GM19238 (cell line): ENCODE data around the gene DLG2.
"Not testable (repeated sequence)": the region's sequence is repeated elsewhere in the genome, so short reads cannot be mapped to it uniquely, and the experiment has no call there.

Experiments used
- DNase-seq: peaks from one replicate; pipeline ENCODE4 v3.0.0; 2011; ENCODE audit warnings: low spot score; ENCODE audit not compliant: insufficient read length

Gene DLG2

DNA sequence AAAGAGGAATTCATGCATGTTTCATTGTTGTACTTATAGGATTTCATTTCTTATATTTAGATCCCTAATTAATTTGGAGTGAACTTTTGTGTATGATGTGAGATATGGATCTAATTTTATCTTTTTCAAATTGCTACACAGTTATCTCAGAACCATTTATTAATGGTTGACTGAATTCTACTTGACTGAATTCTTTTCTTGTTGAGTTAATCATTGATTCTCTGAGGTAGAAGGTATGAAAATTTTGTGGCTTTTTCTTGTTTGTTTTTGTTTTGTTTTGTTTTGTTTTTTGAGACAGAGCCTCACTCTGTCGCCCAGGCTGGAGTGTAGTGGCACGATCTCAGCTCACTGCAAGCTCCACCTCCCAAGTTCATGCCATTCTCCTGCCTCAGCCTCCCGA lies 286.3 kb downstream of the DLG2 start:
- not testable (repeated sequence) for DNase-seq

DNA sequence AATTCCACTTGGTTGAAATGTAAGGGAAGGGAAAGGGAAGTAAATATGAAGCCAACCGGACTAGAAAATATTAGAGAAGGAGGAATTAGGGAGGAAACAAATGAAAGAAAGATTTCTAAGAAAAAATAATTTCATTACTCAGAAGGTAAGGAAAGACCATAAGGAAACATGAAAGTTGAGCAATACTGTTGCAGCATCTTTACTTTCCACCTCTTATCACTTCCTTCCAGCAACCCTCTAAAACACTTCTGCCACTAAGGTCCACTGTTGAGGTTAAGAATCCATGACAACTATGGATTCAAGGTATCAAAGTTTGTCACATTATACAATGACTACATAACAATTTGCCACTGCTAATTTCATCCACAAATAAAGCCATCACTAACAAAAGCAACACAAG lies 308.6 kb downstream of the DLG2 start:
- DNase-seq = no peak

DNA sequence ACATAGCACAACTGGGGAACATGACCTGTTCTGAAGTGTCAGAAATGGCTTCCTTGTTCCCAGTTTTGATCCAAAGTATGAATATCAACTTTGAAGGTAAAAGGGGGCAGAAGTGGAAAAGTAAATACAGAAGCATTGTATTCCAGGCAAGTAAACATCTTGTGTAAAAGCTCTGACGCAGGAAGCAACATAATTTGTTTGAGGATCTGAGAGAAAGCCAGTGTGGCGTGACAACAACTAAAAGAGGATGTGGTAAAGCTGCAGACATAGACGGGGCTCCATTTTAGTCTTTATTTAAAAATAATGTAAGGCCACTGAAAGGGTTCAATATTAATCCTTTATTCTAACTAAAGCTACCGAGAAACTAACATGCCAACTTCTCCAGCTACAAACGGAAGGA lies 310.2 kb downstream of the DLG2 start:
- DNase-seq = peak; percentile 4

DNA sequence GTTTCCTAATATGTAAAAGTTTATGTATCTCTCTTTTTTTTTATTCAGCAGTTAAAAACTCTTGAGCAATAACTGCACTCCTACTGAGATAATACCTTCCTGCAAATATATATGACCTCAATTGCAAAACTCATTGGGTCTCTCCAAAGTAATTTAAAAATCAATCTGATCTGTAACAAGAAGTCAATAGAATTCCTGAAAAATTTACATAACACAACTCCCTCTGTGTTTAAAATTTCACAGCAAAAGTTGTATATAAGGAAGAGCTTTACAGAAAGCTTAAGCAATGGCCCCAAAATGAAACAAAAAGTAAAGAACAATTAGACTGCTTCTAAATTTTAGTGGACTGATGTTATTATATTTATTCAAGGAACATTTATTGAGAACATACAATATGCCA lies 313.4 kb downstream of the DLG2 start:
- DNase-seq = no peak

DNA sequence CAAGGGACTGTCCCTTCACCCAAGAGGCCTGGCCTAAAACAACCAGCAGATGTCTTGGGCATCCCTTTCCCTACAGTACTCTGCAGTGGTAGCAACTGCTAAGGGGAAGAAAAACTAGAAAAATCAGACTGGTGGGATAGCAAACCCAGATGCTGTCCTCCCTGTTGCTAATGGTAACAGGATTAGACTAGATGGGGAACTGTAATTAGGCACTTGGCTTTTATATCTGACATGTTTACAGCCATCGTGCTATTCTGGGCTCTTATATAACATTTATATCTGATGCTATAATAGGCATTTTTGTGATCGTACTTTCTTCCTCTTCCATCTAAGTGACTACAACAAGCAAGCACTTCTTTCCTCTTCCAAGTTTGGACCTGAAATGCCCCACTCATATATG lies 316.7 kb downstream of the DLG2 start:
- no peak for DNase-seq

DNA sequence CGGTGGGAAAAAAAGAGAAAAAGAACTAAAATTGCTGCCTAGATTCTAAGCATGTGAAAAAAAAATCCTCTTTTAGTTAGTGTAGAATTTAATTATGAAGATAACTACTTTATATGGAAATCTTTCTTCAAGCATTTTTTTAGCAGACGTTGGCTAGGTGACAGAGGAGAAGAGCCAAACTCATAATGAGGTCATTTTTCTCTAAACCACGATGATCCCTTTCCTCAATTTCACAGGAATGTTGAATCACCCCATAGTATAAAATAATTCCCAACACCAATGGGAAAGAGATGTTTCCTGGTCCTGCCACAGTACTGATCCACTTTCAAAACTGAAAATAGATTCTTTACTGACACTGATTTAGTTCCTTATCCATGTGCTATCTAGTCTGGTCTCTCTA lies 319.8 kb downstream of the DLG2 start:
- DNase-seq = no peak

DNA sequence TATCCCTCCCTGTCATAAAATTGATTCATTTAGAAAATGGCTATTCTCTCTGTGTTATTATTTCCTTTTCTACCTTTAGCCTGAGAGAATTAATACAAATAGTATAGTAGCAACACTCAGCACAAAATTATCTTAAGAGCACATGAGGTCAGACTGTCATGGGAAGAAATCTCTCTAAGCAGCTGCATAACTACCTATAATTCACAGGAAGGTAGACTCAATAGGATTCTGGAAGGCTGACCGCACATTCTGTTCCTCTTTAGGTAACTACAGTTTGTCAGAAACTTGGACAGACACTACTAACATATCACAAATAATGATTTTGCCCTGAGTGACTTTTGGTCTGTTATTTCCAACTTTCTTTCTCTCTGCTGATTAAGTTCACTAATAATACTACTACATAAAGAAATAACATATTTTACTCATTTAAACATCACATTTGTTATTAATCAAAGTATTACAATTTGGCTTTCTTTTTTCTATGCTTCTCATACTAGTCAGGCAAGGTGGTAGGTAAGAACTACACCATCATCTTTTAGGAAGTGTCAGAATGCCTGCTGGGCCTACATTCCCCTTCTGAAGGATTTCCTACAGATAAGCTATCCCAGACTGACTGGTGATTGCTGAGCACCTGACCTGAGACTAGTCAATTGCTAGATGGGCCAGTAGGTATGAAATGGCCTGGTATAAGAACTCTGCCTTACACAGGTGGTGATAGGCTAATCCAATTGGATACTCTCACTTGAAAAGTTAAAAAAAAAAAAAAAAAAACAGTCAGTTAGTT lies 325.1 kb downstream of the DLG2 start:
- no peak for DNase-seq

DNA sequence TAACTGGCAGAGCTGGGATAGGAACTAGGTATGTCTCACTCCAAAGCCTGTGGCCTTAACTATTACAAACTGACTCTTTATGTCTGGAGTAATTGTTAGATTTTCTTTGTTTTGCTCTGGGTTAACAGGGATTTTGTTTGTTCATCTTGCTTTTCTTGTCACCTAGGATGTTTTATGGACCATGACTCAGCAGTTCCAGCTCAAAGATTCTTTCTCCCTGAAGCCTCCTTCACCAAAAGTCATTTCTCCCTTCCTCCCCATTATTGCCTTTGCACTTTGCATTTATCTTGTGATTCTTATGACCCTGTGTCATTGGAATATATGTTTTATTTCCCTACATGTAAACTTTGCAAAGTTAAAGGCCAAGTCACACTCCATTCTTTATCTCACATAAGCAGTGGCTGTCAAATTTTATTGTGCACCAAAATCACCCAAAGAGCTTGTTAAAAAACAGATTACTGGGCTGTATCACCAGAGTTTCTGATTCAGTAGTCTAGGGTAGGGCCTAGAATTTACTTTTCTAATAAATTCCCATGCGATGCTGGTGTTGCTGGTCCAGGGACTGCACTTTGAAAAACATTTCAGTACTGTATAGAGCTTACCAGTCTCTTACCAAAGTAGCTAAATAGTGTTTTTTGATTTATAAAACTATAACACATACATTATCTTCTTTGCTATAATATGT lies 327.7 kb downstream of the DLG2 start:
- no peak for DNase-seq

DNA sequence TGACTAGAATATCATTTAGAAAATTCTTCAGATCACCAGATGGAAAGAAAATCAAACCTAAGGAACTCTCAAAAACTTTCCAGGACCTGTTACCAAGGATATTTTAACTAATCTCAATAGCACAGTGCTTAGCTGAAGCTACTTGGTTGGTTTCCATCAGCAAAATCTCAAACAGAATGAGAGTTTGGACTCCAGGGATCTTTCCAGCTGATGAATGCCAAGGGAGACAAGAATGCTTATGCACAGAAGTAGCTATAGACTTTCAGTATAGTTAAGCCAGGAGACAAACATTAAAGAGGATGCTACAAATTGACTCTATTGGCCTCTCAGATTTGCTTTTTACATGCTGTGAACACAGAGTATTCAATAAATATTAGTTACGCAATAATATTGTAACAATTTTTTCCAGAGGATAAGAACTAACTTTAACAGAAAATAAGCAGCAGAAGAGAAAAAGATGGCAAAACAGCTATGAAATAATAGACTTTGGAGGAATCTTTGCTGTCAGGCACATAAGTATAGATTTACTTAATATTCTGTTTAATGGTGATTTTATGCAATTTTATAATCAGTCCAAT lies 331.4 kb downstream of the DLG2 start:
- no peak for DNase-seq

DNA sequence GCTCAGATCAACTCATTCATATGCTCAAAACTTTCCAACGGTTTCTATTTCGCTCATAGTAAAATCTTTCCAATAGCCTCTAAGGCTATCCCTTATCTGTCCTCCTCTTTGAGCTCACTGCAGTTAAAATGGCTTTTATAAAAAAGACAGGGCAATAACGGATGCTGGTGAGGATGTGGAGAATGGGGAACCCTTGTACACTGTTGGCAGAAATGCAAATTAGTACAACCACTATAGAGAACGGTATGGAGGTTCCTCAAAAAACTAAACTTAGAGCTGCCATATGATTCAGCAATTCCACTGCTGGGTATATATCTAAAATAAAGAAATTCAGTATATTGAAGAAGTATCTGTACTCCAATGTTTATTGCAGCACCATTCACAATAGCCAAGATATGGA lies 345.6 kb downstream of the DLG2 start:
- DNase-seq = no peak

DNA sequence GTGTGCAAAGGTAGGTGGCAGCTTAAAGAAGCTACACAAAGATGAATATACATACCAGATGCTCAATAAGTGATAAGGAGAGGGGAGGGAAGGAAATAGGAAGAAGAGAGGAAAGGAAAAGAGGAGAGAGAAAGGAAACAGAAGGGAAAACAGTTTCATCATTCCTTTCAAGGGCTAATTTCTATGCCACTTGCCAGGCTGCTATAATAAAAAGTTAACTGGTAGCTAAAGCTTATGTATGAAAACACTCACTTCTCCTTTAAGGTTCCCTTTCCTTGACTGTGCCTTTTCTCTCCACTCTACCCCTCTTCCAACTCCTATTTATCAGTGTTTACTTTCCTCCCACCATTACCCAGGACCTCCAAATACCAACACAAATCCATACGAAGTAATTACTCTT lies 347.9 kb downstream of the DLG2 start:
- no peak for DNase-seq

DNA sequence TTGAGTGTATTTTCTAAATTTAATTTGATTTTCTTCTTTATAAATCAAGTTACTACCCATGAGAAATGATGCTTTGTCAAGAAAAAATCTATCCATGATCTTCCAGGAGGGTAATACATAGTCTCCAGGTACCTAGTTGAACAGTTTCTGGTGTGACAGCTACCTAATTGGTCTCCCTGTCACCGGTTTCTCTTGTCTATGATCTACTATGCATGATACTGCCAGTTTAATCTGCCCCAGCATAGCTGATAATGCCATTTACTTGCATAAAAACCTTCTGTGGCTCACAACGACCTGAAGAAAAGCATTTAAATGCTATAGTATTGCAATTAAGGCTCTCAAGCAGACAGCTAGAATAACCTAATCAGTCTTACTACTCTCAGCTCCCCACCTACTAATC lies 349.5 kb downstream of the DLG2 start:
- DNase-seq = no peak

DNA sequence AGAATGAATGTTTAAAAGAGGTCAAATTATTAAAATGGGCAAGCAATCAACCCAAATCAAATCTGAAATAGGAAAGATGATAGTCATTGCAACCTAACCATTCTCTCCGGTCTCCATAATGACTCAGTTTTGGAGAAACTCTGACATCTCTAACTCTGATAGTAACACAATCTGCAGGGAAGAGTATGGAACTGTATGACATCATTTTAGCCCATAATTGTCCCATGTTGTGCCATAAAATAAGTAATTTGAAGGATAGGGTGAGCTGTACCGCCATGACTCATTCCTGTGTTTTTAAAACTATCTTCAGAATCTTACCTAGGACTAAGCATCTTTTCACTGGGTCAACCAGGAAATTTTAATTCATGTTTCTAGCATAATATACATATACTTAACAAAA lies 350.8 kb downstream of the DLG2 start:
- DNase-seq = no peak

DNA sequence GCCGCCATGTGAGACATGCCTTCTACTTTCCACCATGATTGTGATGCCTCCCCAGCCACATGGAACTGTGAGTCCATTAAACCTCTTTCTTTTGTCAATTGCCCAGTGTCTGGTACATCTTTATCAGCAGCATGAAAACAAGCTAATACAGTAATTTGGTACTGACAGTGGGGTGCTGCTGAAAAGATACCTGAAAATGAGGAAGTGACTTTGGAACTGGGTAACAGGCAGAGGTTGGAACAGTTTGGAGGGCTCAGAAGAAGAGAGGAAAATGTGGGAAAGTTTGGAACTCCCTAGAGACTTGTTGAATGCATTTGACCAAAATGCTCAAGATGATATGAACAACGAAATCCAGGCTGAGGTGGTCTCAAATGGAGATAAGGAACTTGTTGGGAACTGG lies 356.8 kb downstream of the DLG2 start:
- not testable (repeated sequence) for DNase-seq

DNA sequence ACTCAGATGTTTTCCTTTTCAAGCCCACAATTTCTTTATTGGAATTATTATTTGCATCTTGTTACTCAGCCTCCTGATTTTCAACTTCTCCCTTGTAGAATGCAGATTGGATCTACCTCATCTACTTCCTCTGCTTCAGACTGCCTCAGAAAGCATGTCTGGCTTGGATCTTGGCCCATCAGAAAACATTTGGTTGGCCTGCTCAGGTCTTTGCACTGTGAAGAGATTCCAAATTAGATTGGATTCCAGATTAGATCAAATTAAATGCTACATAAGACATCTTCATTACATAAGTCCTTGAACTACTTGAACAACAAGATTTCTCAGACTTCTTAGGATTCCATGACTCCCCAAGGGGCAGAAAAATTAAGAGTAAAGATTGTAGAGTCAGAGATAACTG lies 358.0 kb downstream of the DLG2 start:
- DNase-seq = no peak

DNA sequence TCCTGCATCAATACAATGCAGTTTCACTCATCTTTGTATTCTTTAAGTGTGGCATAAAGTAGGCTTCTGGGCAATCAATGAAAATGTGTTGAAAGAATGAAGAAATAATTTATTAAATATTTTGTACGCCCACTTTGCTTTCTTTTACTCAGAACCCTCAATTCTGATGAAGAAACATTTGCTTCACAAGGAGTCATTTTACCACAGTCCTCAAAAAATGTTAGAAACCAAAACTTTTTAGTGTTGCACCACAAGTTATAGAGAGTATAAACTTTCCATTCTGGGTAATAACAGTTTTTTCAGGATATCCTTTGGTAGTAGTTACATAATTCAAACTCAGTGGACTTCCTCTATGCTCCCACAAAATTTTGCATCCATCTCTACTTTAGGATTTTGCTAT lies 360.5 kb downstream of the DLG2 start:
- DNase-seq = no peak

DNA sequence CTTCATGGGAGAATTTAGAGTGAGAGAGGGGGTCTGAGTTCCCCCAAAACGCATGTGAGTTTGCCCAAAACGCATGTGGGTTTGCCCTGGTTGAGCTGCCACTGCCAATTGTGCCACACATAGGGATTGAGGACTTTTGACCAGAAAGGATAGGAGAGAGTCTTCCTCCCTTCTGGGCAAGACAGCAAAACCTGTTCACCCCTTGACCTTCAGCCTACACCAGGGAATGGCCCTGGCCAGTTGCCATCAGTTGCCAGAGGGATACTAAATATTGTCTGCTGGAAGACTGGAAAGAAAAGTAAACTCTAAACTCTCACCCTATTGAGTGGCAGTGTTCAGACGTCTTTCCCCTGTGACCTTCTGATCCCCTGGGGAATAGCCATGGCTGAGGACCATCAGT lies 363.8 kb downstream of the DLG2 start:
- DNase-seq = no peak

DNA sequence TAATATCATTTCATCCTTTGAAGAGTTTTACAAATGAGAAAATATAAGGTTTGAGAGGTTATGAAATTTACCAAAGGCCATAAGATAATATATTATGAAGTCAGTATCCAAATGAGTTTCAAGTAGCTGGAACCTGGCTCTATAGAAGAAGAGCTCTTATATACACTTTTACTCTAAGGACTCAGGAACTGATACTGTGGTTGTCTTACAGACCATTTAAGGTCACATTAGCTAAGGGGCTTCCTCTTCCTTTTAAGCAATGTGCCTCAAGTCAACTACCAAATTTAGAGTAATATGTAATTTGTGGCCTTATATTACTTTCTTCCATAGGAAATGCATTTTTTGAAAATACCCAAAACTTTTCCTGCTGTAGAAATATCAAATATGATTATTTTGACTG lies 369.3 kb downstream of the DLG2 start:
- DNase-seq = no peak

DNA sequence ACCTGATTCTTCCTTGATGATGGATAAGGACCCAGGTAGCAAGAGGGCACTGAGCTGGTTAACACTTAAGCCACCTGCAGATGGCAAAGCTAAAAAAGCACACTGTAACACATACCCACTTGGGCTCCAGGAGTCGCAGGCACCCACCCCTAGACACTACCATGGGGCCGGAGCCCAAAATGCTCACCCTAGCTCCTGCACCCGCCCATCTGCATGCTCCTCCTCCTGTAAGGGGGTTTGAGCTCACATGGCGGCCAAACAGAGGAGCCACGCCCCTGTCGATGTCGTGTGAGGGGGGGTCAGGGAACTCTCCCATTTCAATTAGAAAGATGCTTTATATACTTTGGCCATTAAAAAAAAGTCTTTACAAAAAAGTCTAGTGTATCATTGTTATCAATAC lies 370.7 kb downstream of the DLG2 start:
- DNase-seq = no peak

DNA sequence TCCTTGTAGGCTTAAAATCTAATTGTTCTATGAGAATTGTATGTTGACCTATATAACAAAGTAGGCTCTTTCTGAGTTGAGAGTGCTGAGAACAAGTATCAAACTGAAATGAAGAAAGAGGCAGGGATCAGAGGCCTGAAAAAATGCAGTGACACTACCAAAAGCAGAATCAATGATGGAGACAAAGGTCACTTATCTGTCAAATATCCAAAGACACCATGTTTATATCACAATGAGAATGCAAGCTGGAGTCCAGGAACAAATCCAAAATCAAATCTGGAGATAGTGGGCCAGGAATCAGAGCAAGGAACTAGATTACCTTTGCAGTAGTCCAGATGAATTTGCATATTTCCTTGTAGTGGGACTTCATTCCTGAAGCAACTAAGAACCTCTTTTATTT lies 377.7 kb downstream of the DLG2 start:
- DNase-seq = no peak

DNA sequence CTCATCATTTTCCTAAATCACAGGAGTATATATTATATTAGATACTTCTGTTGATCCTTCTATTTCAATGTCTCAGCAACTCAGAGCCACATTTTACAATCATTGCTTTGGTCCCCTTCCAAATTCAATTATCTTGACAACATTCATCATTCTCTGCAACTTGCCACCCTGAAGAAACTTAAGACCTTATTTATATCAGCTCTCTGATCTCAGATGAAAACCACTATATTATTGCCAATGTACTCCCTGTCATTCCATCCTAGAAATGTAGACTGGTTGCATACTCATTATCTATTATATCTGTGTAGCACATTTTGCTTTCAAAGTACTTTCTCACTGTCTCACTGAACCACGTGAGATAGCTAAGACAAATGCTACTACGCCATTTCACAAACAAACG lies 379.3 kb downstream of the DLG2 start:
- no peak for DNase-seq

DNA sequence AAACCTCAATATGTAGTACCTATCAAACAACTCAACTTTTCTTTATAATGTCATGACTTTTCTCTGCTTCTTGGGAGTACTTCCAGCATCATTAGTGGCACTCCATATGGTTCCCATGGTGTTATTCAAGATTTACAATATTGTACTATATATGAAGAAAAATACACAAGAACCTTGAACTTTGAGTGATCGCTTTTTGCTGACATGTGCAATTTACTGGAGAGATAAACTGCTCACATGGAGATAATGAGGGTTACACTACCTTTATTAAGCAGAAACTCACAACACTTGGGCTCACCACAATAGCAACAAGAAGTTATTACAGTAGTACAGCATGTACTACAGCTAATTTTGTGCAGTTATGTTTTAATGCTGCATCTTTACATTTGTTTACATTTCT lies 388.2 kb downstream of the DLG2 start:
- no peak for DNase-seq

DNA sequence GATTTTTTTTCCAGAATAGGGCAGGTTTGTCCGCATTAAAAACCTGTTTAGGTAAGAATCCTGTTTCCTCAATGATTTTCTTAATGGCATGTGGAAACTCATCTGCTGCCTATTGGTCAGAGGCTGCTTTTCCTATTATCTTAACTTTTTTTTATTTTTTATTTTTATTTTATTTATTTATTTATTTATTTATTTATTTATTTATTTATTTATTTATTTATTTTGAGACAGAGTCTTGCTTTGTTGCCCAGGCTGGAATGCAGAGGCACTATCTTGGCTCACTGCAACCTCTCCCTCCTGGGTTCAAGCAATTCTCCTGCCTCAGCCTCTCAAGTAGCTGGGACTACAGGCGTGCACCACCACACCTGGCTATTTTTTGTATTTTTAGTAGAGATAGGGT lies 389.1 kb downstream of the DLG2 start:
- not testable (repeated sequence) for DNase-seq
